ENCODE measurements around the gene ATG5.
A peak's percentile ranks its signal among the peaks of the same experiment; 100 is the strongest.

ATG5 gene

GRCh38 chr6:106197441-106197840, 128.1 kb downstream of the ATG5 start:
- peaks cover 19% of the 10 kb centered on the region for H3K4me1 ChIP-seq (ENCODE audit: control insufficient read depth, insufficient read depth, low read length)
- no peaks in the 10 kb centered on the region for H3K27me3 ChIP-seq (ENCODE audit: control insufficient read depth, insufficient read depth, low read length)
- H3K4me3 ChIP-seq (ENCODE audit: low read depth, low read length) = no peak overlapping the region
- no peak overlapping the region for H3K9ac ChIP-seq (ENCODE audit: low read depth, low read length)
- H3K9me3 ChIP-seq (ENCODE audit: control insufficient read depth, insufficient read depth, low read length) = no peaks in the 10 kb centered on the region
- peaks cover 26% of the 10 kb centered on the region for H3K36me3 ChIP-seq (ENCODE audit: control insufficient read depth, insufficient read depth, low read length)
- no peak overlapping the region for H3K27ac ChIP-seq (ENCODE audit: low read depth, low read length)

GRCh38 chr6:106194949-106195921, 130.3 kb downstream of the ATG5 start:
- Histone ChIP-seq H3K27ac (ENCODE audit: low read depth, low read length) (peak overlapping the region; percentile 61), H3K36me3 (ENCODE audit: control insufficient read depth, insufficient read depth, low read length) (peaks cover 9% of the 10 kb centered on the region), H3K4me1 (ENCODE audit: control insufficient read depth, insufficient read depth, low read length) (peaks cover 19% of the 10 kb centered on the region), H3K27me3 (ENCODE audit: control insufficient read depth, insufficient read depth, low read length) (no peaks in the 10 kb centered on the region), H3K9ac (ENCODE audit: low read depth, low read length) (no peak overlapping the region; the same call in 1 of the 2 replicates), H3K9me3 (ENCODE audit: control insufficient read depth, insufficient read depth, low read length) (no peaks in the 10 kb centered on the region), H3K4me3 (ENCODE audit: low read depth, low read length) (no peak overlapping the region)

- no peak overlapping the region for H3K27ac ChIP-seq (ENCODE audit: low read depth, low read length)
- H3K4me3 ChIP-seq (ENCODE audit: low read depth, low read length) = no peak overlapping the region
- peaks cover 3% of the 10 kb centered on the region; the same call in 1 of the 2 replicates for H3K36me3 ChIP-seq (ENCODE audit: control insufficient read depth, insufficient read depth, low read length)
- peaks cover 20% of the 10 kb centered on the region for H3K4me1 ChIP-seq (ENCODE audit: control insufficient read depth, insufficient read depth, low read length)
- no peak overlapping the region for H3K9ac ChIP-seq (ENCODE audit: low read depth, low read length)
- no peaks in the 10 kb centered on the region for H3K9me3 ChIP-seq (ENCODE audit: control insufficient read depth, insufficient read depth, low read length)
- H3K27me3 ChIP-seq (ENCODE audit: control insufficient read depth, insufficient read depth, low read length) = no peaks in the 10 kb centered on the region
Measured at GRCh38 chr6:106192824-106193223, 132.7 kb downstream of the ATG5 start.

GRCh38 chr6:106188104-106188794, 137.3 kb downstream of the ATG5 start:
- peaks cover 15% of the 10 kb centered on the region for H3K4me1 ChIP-seq (ENCODE audit: control insufficient read depth, insufficient read depth, low read length)
- no peak overlapping the region for H3K4me3 ChIP-seq (ENCODE audit: low read depth, low read length)
- H3K27ac ChIP-seq (ENCODE audit: low read depth, low read length) = no peak overlapping the region
- H3K9me3 ChIP-seq (ENCODE audit: control insufficient read depth, insufficient read depth, low read length) = no peaks in the 10 kb centered on the region
- H3K9ac ChIP-seq (ENCODE audit: low read depth, low read length) = no peak overlapping the region
- no peaks in the 10 kb centered on the region for H3K27me3 ChIP-seq (ENCODE audit: control insufficient read depth, insufficient read depth, low read length)
- peaks cover 10% of the 10 kb centered on the region for H3K36me3 ChIP-seq (ENCODE audit: control insufficient read depth, insufficient read depth, low read length)

GRCh38 chr6:106187424-106187982, 138.1 kb downstream of the ATG5 start:
- Histone ChIP-seq H3K9ac (ENCODE audit: low read depth, low read length) (no peak overlapping the region), H3K4me3 (ENCODE audit: low read depth, low read length) (no peak overlapping the region), H3K9me3 (ENCODE audit: control insufficient read depth, insufficient read depth, low read length) (no peaks in the 10 kb centered on the region), H3K27ac (ENCODE audit: low read depth, low read length) (no peak overlapping the region), H3K27me3 (ENCODE audit: control insufficient read depth, insufficient read depth, low read length) (no peaks in the 10 kb centered on the region), H3K4me1 (ENCODE audit: control insufficient read depth, insufficient read depth, low read length) (peaks cover 15% of the 10 kb centered on the region), H3K36me3 (ENCODE audit: control insufficient read depth, insufficient read depth, low read length) (peaks cover 10% of the 10 kb centered on the region)

- Histone ChIP-seq H3K4me1 (ENCODE audit: control insufficient read depth, insufficient read depth, low read length) (peaks cover 15% of the 10 kb centered on the region), H3K36me3 (ENCODE audit: control insufficient read depth, insufficient read depth, low read length) (peaks cover 10% of the 10 kb centered on the region), H3K27ac (ENCODE audit: low read depth, low read length) (no peak overlapping the region), H3K4me3 (ENCODE audit: low read depth, low read length) (no peak overlapping the region), H3K27me3 (ENCODE audit: control insufficient read depth, insufficient read depth, low read length) (no peaks in the 10 kb centered on the region), H3K9me3 (ENCODE audit: control insufficient read depth, insufficient read depth, low read length) (no peaks in the 10 kb centered on the region), H3K9ac (ENCODE audit: low read depth, low read length) (no peak overlapping the region)
Measured at GRCh38 chr6:106186714-106187113, 138.8 kb downstream of the ATG5 start.

- peaks cover 15% of the 10 kb centered on the region for H3K4me1 ChIP-seq (ENCODE audit: control insufficient read depth, insufficient read depth, low read length)
- no peaks in the 10 kb centered on the region for H3K9me3 ChIP-seq (ENCODE audit: control insufficient read depth, insufficient read depth, low read length)
- no peak overlapping the region for H3K27ac ChIP-seq (ENCODE audit: low read depth, low read length)
- H3K4me3 ChIP-seq (ENCODE audit: low read depth, low read length) = no peak overlapping the region
- no peak overlapping the region for H3K9ac ChIP-seq (ENCODE audit: low read depth, low read length)
- peaks cover 10% of the 10 kb centered on the region for H3K36me3 ChIP-seq (ENCODE audit: control insufficient read depth, insufficient read depth, low read length)
- no peaks in the 10 kb centered on the region for H3K27me3 ChIP-seq (ENCODE audit: control insufficient read depth, insufficient read depth, low read length)
Measured at GRCh38 chr6:106186172-106186571, 139.4 kb downstream of the ATG5 start.

- Histone ChIP-seq H3K4me3 (ENCODE audit: low read depth, low read length) (no peak overlapping the region), H3K27ac (ENCODE audit: low read depth, low read length) (no peak overlapping the region), H3K4me1 (ENCODE audit: control insufficient read depth, insufficient read depth, low read length) (peaks cover 15% of the 10 kb centered on the region), H3K27me3 (ENCODE audit: control insufficient read depth, insufficient read depth, low read length) (no peaks in the 10 kb centered on the region), H3K9ac (ENCODE audit: low read depth, low read length) (no peak overlapping the region), H3K36me3 (ENCODE audit: control insufficient read depth, insufficient read depth, low read length) (peaks cover 10% of the 10 kb centered on the region), H3K9me3 (ENCODE audit: control insufficient read depth, insufficient read depth, low read length) (no peaks in the 10 kb centered on the region)
Measured at GRCh38 chr6:106185615-106186014, 139.9 kb downstream of the ATG5 start.

GRCh38 chr6:106184629-106185028, 140.9 kb downstream of the ATG5 start:
- Histone ChIP-seq H3K36me3 (ENCODE audit: control insufficient read depth, insufficient read depth, low read length) (peaks cover 10% of the 10 kb centered on the region), H3K4me1 (ENCODE audit: control insufficient read depth, insufficient read depth, low read length) (peaks cover 15% of the 10 kb centered on the region), H3K27ac (ENCODE audit: low read depth, low read length) (no peak overlapping the region), H3K9me3 (ENCODE audit: control insufficient read depth, insufficient read depth, low read length) (no peaks in the 10 kb centered on the region), H3K27me3 (ENCODE audit: control insufficient read depth, insufficient read depth, low read length) (no peaks in the 10 kb centered on the region), H3K9ac (ENCODE audit: low read depth, low read length) (no peak overlapping the region), H3K4me3 (ENCODE audit: low read depth, low read length) (no peak overlapping the region)

- no peak overlapping the region for H3K4me3 ChIP-seq (ENCODE audit: low read depth, low read length)
- H3K27ac ChIP-seq (ENCODE audit: low read depth, low read length) = no peak overlapping the region
- H3K27me3 ChIP-seq (ENCODE audit: control insufficient read depth, insufficient read depth, low read length) = no peaks in the 10 kb centered on the region
- H3K4me1 ChIP-seq (ENCODE audit: control insufficient read depth, insufficient read depth, low read length) = peaks cover 15% of the 10 kb centered on the region
- H3K9me3 ChIP-seq (ENCODE audit: control insufficient read depth, insufficient read depth, low read length) = no peaks in the 10 kb centered on the region
- H3K36me3 ChIP-seq (ENCODE audit: control insufficient read depth, insufficient read depth, low read length) = peaks cover 10% of the 10 kb centered on the region
- no peak overlapping the region for H3K9ac ChIP-seq (ENCODE audit: low read depth, low read length)
Measured at GRCh38 chr6:106183430-106183829, 142.1 kb downstream of the ATG5 start.

- H3K4me1 ChIP-seq (ENCODE audit: control insufficient read depth, insufficient read depth, low read length) = peaks cover 13% of the 10 kb centered on the region
- no peak overlapping the region for H3K4me3 ChIP-seq (ENCODE audit: low read depth, low read length)
- H3K36me3 ChIP-seq (ENCODE audit: control insufficient read depth, insufficient read depth, low read length) = peaks cover 10% of the 10 kb centered on the region
- no peaks in the 10 kb centered on the region for H3K9me3 ChIP-seq (ENCODE audit: control insufficient read depth, insufficient read depth, low read length)
- no peak overlapping the region for H3K9ac ChIP-seq (ENCODE audit: low read depth, low read length)
- H3K27me3 ChIP-seq (ENCODE audit: control insufficient read depth, insufficient read depth, low read length) = no peaks in the 10 kb centered on the region
- H3K27ac ChIP-seq (ENCODE audit: low read depth, low read length) = no peak overlapping the region
Measured at GRCh38 chr6:106182455-106182854, 143.1 kb downstream of the ATG5 start.
